ENCODE results near the gene ZNF730.
"Not testable (repeated sequence)": the region's sequence is repeated elsewhere in the genome, so short reads cannot be mapped to it uniquely, and the experiment has no call there.

Gene ZNF730

GRCh38 chr19:23160766-23161165 lies 43.9 kb downstream of the ZNF730 start:
- DNase-seq (ENCODE audit: low read depth): no peak
- H3K4me3 ChIP-seq (ENCODE audit: low read length): no peak overlapping the region
- no peak for TF ChIP-seq CTCF (IDR thresholded peaks at IDR 0.05; ENCODE audit: insufficient read depth, low read depth, low read length, missing control alignments)

- H3K4me3 ChIP-seq (ENCODE audit: low read length); DNase-seq (ENCODE audit: low read depth): not testable (repeated sequence)
Measured at GRCh38 chr19:23168286-23168685, 51.5 kb downstream of the ZNF730 start.

GRCh38 chr19:23183251-23183650 lies 66.4 kb downstream of the ZNF730 start:
- no peak for DNase-seq (ENCODE audit: low read depth)
- H3K4me3 ChIP-seq (ENCODE audit: low read length): no peak overlapping the region
- TF ChIP-seq CTCF (IDR thresholded peaks at IDR 0.05; ENCODE audit: insufficient read depth, low read depth, low read length, missing control alignments): no peak

- H3K4me3 ChIP-seq (ENCODE audit: low read length): no peak overlapping the region
- no peak for TF ChIP-seq CTCF (IDR thresholded peaks at IDR 0.05; ENCODE audit: insufficient read depth, low read depth, low read length, missing control alignments)
- DNase-seq (ENCODE audit: low read depth): no peak
Measured at GRCh38 chr19:23190341-23190740, 73.5 kb downstream of the ZNF730 start.
